Retinal pigment epithelial cell (primary cell): ENCODE measurements around the gene TSPAN18.

ENCODE experiments used
- DNase-seq: peaks from one replicate; pipeline ENCODE4 v3.0.0-alpha.2; 2010; ENCODE audit warnings: low read depth
- H3K4me3 ChIP-seq: 2 replicates; pipeline ENCODE4 v1.5.1; 2011; ENCODE audit warnings: mild to moderate bottlenecking, low read length, control low read depth, moderate library complexity
- TF ChIP-seq, protein P1 (sequence below): conservative IDR thresholded peaks from 2 replicates; pipeline ENCODE4 v1.5.1; 2011; ENCODE audit warnings: low read depth, low read length, control low read depth, inconsistent platforms

TSPAN18 gene

DNA sequence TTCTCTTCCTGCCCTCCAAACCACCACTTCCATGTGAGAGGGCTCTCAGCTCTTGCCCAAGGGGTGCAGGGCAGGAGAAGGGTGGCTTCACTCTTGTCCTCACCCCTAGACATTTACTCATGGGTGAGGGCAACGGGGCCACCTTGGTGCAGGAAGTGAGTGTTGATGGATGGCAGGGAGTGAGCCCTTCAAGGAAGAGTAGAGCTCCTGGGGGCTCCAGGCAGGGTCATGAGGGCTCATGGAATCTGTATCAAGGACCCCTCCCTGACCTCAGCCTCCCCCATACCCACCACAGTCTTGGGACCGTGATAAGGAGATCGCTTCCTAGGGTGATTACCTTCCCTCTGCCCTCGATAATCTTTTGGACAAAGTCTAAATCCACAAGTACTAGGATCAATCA lies 37.8 kb downstream of the TSPAN18 start:
- no peak overlapping the region for H3K4me3 ChIP-seq
- TF ChIP-seq, protein P1, sequence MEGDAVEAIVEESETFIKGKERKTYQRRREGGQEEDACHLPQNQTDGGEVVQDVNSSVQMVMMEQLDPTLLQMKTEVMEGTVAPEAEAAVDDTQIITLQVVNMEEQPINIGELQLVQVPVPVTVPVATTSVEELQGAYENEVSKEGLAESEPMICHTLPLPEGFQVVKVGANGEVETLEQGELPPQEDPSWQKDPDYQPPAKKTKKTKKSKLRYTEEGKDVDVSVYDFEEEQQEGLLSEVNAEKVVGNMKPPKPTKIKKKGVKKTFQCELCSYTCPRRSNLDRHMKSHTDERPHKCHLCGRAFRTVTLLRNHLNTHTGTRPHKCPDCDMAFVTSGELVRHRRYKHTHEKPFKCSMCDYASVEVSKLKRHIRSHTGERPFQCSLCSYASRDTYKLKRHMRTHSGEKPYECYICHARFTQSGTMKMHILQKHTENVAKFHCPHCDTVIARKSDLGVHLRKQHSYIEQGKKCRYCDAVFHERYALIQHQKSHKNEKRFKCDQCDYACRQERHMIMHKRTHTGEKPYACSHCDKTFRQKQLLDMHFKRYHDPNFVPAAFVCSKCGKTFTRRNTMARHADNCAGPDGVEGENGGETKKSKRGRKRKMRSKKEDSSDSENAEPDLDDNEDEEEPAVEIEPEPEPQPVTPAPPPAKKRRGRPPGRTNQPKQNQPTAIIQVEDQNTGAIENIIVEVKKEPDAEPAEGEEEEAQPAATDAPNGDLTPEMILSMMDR = no peak
- no peak for DNase-seq

DNA sequence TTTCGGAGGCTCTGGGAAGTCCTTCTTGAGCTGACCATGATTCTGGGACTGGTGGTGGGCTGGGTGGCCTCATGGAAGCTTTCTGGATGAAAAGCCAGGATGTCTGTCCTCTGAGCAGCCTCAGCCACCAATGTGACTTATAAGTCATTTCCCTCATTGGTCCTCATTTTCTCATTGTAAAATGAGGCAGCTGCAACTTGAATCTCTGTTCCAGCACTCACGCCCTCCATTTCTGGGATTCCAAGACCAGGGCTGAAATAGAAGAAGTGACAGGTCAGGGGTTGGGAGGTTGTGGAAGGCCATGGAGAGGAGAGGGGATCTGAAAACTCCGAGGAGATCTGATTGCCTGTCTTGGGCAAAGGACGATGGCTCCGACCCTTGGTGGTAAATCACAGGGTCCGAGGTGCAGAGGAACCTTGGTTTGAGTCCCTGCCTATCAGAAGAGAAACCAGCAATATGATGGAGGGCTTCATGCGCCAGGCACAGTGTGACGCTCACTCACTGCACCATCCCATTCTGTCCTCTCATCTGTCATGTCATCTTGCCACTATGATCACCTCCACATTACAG lies 38.3 kb downstream of the TSPAN18 start:
- no peak overlapping the region for H3K4me3 ChIP-seq
- TF ChIP-seq, protein P1 = no peak
- no peak for DNase-seq

DNA sequence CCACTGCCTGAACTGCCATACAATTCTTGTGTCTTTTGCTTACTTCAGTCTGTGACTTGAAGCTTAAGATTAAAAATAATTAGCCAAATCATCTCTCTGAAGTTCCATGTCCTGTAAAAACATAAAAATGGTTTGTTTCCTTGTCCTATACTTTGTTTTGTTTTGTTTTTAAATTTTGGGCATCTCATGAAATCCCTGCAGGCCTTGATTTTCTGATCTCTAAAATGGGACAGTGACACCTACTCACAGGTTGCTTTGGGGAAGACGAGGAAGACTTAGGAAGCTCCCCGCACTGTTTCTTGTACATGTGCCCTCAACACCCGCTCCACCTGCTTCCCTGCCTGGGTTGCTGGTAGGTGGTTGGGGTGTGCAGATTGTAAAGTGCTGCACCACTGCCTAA lies 38.9 kb downstream of the TSPAN18 start:
- TF ChIP-seq, protein P1 = no peak

DNA sequence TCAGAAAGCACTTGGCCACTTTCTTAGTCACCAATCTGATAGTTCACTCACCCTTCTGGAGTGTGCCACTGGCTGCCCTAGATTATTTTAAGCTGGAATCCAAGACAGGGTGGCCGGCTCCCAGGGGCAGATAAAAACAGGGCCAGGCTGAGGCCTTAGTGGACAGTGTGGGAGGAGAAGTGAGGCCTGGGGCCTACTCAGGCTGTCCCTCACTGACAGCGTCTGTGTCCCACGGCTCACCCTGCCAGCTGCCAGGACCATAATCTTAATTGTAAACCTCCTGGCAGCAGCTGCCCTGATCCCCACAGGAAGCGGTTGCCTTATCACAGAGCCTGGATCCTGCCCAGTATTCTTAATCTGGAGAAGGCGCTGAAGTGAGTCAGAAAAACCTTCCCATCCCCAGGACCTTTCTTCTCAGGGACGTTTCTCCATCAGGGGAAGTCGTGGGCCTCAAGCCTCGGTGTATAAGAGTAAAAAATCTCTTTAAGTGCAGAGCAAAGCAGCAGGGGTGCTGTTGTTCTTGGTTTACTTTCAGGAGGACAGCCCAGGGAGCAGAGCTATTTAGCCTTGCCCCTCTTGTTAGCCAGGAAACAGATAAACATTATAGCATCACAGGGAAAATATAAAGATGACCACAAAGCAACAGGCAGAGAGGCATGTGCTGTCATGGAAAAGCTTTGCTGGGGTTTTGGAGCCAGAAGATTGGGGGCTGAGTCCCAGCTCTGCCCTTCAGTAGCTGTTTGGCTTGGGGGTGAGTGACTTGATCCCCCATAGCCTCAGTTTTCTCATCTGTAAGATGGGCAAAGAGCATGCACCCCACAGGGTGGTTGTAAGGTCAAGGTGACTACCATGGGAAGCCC lies 39.6 kb downstream of the TSPAN18 start:
- H3K4me3 ChIP-seq = no peak overlapping the region
- TF ChIP-seq, protein P1 = no peak
- peak; percentile 79 for DNase-seq

More for the DNA sequence above, 38.9 kb downstream of the TSPAN18 start:
- H3K4me3 ChIP-seq = no peak overlapping the region
- no peak for DNase-seq

DNA sequence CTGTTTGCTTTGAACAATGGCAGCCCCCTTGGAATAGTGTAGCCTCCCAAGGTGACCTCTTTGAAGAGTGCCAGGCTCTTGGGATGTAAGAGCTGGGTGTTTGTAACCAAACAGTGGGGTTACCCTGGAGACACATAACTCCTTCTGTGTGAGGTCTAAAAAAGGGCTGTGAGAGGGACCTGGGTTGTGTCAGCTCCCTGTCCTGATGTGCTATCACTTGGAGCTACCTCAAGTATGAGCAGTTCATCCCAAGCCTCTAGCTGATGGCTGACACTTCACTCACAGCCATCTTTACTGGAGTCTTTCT lies 40.2 kb downstream of the TSPAN18 start:
- H3K4me3 ChIP-seq = no peak overlapping the region
- DNase-seq = no peak
- TF ChIP-seq, protein P1 = no peak

DNA sequence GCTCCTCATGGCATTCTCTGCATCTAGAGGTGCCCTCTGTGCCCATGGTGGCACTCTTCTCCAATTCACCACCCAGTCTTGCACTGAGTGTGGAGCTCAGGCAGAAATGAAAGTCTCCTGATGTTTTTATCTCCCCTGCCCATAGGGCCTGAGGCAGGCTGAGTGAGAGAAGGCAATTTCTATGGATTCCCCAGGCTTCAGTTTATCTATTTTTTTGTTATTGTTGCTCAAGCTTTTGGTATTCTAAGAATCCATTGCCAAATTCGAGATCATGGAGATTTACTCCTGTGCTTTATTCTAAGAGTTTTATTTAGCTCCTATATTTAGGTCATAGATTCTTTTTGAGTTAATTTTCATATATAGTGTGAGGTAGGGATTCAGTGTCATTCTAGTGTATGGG lies 40.7 kb downstream of the TSPAN18 start:
- no peak overlapping the region for H3K4me3 ChIP-seq
- no peak for DNase-seq
- TF ChIP-seq, protein P1 = no peak

DNA sequence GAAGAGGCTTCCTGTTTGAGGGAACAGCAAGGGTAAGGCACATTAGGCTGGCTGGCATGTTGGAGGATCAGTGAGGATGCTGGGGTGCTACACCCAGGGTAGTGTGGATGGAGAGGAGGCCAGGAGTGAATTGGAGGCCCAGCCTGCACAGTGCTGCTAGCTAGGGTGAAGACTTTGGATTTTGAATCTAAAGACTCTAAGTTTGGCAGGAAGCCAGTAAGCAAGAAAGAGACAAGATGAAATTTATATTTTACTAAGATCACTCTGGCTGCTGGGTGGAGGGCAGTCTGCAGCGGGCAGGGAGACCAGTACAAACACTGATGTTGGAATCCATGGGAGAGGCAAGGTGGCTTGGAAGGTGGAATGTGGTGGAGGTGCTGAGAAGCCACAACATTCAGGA lies 43.6 kb downstream of the TSPAN18 start:
- DNase-seq = no peak
- no peak overlapping the region for H3K4me3 ChIP-seq
- TF ChIP-seq, protein P1 = no peak
